Calu3 (cell line): ENCODE data around the gene MYOZ2. TPM values are rescaled to one million over a fixed set of nuclear protein-coding genes. Genes with fewer than 3 reads are reported as not detected.
"Not testable (repeated sequence)": the region's sequence is repeated elsewhere in the genome, so short reads cannot be mapped to it uniquely, and the experiment has no call there.

Experiments
- BruUV-seq: library from RNA; stranded (reverse); fragments of 400-500 nt; replicated peaks from 2 replicates; lab custom pipeline; 2021; lab: Mats Ljungman, UMichigan
- CTCF ChIA-PET: fragments of 300-600 bp; sonication (Branson Sonifier 250); formaldehyde crosslinking; loops from one replicate; lab custom pipeline; 2022; ENCODE audit warnings: antibody characterized with exemption; lab: Charles Lee
- DNase-seq: peaks from one replicate; pipeline ENCODE4 v3.0.0; 2022
- H3K27ac Mint-ChIP-seq: one replicate; pipeline ENCODE4 v1.8.0; 2022; ENCODE audit warnings: mixed read lengths; ENCODE audit not compliant: unreplicated experiment
- H3K27me3 Mint-ChIP-seq: one replicate; pipeline ENCODE4 v1.8.0; 2022; ENCODE audit warnings: mixed read lengths; ENCODE audit not compliant: unreplicated experiment
- H3K36me3 Mint-ChIP-seq: one replicate; pipeline ENCODE4 v1.8.0; 2022; ENCODE audit warnings: mild to moderate bottlenecking, moderate library complexity, mixed read lengths; ENCODE audit not compliant: insufficient read depth, unreplicated experiment
- H3K4me1 Mint-ChIP-seq: one replicate; pipeline ENCODE4 v1.8.0; 2022; ENCODE audit warnings: mild to moderate bottlenecking, low read depth, mixed read lengths; ENCODE audit not compliant: unreplicated experiment
- H3K4me3 Mint-ChIP-seq: one replicate; pipeline ENCODE4 v1.8.0; 2022; ENCODE audit warnings: mild to moderate bottlenecking, low read depth, moderate library complexity, mixed read lengths; ENCODE audit not compliant: unreplicated experiment
- H3K9me3 Mint-ChIP-seq: one replicate; pipeline ENCODE4 v1.8.0; 2022; ENCODE audit warnings: low read depth, mixed read lengths; ENCODE audit not compliant: unreplicated experiment
- CTCF ChIP-seq: fragments of 200-600 bp; IDR thresholded peaks from one replicate; pipeline ENCODE4 v1.8.0; 2022; ENCODE audit warnings: antibody characterized with exemption; ENCODE audit not compliant: unreplicated experiment
- intact Hi-C: fragments of 100-400 bp; cut with micrococcal nuclease; formaldehyde crosslinking; loops from one replicate; pipeline ENCODE4 v1.10.0; 2022; ENCODE audit not compliant: unreplicated experiment
- total RNA-seq: library from RNA; stranded (reverse); gene quantifications from 2 replicates; pipeline ENCODE4 v1.2.3, GENCODE V29; 2022

MYOZ2 gene
- total RNA-seq, 1 experiment from 2014 or later: not detected

- Mint-ChIP-seq H3K27me3 (no peaks in the 10 kb centered on the region), H3K36me3 (no peaks in the 10 kb centered on the region), H3K4me1 (peaks cover 41% of the 10 kb centered on the region), H3K9me3 (no peaks in the 10 kb centered on the region), H3K4me3 (no peak overlapping the region), H3K27ac (no peak overlapping the region)
- no peak for TF ChIP-seq CTCF
- BruUV-seq: no TSS peak
- DNase-seq: no peak
- CTCF ChIA-PET: interaction anchor here (1.0 kb wide), 1 partner anchor 31 kb away, joined by 3 read pairs; no protein-coding TSS in a partner anchor
- intact Hi-C loops: no loop called here
Observed at GRCh38 chr4:119136546-119136945, 914 bp downstream of the MYOZ2 start.

GRCh38 chr4:119138046-119138445, 2.4 kb downstream of the MYOZ2 start:
- intact Hi-C loops: no loop called here
- Mint-ChIP-seq H3K4me3 (no peak overlapping the region), H3K27me3 (no peaks in the 10 kb centered on the region), H3K27ac (no peak overlapping the region), H3K36me3 (no peaks in the 10 kb centered on the region), H3K9me3 (no peaks in the 10 kb centered on the region), H3K4me1 (peaks cover 40% of the 10 kb centered on the region)
- CTCF ChIA-PET: no interaction called here
- BruUV-seq: no TSS peak
- no peak for TF ChIP-seq CTCF
- no peak for DNase-seq

- DNase-seq: no peak
- BruUV-seq: no TSS peak
- no peaks in the 10 kb centered on the region for H3K9me3 Mint-ChIP-seq
- H3K4me3 Mint-ChIP-seq: no peak overlapping the region
- intact Hi-C loops: no loop called here
- H3K4me1 Mint-ChIP-seq: peaks cover 40% of the 10 kb centered on the region
- no peak for TF ChIP-seq CTCF
- H3K36me3 Mint-ChIP-seq: no peaks in the 10 kb centered on the region
- CTCF ChIA-PET: no interaction called here
- no peak overlapping the region for H3K27ac Mint-ChIP-seq
- H3K27me3 Mint-ChIP-seq: no peaks in the 10 kb centered on the region
Observed at GRCh38 chr4:119139311-119139710, 3.7 kb downstream of the MYOZ2 start.

GRCh38 chr4:119139822-119140252, 4.2 kb downstream of the MYOZ2 start:
- Mint-ChIP-seq H3K9me3 (no peaks in the 10 kb centered on the region), H3K27ac (no peak overlapping the region), H3K4me1 (peaks cover 35% of the 10 kb centered on the region), H3K36me3 (no peaks in the 10 kb centered on the region), H3K27me3 (no peaks in the 10 kb centered on the region), H3K4me3 (no peak overlapping the region)
- CTCF ChIA-PET: no interaction called here
- no peak for DNase-seq
- intact Hi-C loops: no loop called here
- no TSS peak for BruUV-seq
- no peak for TF ChIP-seq CTCF

- H3K27ac Mint-ChIP-seq, BruUV-seq, DNase-seq, H3K4me3 Mint-ChIP-seq, intact Hi-C loops, H3K27me3 Mint-ChIP-seq, CTCF ChIA-PET, H3K9me3 Mint-ChIP-seq, H3K36me3 Mint-ChIP-seq: not testable (repeated sequence)
- peaks cover 20% of the 10 kb centered on the region for H3K4me1 Mint-ChIP-seq
Observed at GRCh38 chr4:119141283-119141682, 5.7 kb downstream of the MYOZ2 start.
